ENCODE data around the gene MRPS7.

The MRPS7 gene

DNA sequence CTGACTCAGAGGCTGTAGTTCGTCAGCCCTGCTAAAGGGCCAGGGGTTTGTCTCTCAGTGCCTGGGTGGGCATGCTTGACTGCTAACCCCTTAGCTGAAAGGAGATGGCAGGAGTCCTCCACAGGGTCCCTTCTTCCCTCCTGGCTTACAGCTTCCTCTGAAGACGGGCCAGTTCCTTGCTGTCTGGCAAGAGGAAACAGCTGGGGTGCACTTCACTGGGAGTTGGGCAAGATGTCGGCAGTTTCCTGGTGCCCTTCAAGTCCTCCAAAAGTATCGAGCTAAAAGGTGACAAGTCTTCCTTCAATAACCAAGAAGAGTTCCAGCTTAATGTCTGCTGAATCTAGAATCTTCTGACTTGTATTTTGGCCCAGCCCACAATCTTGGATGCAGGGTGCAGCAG, 32.8 kb upstream of the MRPS7 start:
- no peak for DNase-seq (ENCODE audit: low read depth)
- in situ Hi-C loops (cut with HindIII; ENCODE audit: low sequenced_read_pairs) = no loop called here
- no peak overlapping the region for H3K4me3 ChIP-seq (ENCODE audit: low read depth, low read length)
- TF ChIP-seq, protein P1, sequence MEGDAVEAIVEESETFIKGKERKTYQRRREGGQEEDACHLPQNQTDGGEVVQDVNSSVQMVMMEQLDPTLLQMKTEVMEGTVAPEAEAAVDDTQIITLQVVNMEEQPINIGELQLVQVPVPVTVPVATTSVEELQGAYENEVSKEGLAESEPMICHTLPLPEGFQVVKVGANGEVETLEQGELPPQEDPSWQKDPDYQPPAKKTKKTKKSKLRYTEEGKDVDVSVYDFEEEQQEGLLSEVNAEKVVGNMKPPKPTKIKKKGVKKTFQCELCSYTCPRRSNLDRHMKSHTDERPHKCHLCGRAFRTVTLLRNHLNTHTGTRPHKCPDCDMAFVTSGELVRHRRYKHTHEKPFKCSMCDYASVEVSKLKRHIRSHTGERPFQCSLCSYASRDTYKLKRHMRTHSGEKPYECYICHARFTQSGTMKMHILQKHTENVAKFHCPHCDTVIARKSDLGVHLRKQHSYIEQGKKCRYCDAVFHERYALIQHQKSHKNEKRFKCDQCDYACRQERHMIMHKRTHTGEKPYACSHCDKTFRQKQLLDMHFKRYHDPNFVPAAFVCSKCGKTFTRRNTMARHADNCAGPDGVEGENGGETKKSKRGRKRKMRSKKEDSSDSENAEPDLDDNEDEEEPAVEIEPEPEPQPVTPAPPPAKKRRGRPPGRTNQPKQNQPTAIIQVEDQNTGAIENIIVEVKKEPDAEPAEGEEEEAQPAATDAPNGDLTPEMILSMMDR (IDR thresholded peaks at IDR 0.05; ENCODE audit: low read depth, low read length, missing control alignments) = no peak

DNA sequence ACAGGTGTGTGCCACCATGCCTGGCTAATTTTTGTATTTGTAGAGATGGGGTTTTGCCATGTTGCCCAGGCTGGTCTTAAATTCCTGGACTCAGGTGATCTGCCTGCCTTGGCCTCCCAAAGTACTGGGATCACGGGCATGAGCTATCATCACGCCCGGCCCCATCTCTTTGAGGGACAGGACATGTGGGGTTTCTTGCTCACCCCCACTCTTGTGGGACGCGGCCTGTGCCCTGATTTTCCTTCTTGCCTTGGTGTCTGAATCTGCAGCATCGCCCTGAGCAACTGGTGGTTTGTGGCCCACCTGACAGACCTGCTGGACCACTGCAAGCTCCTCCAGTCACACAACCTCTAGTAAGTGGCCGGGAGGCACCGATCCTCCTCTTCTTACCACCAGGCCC, 30.6 kb upstream of the MRPS7 start:
- in situ Hi-C loops (cut with HindIII; ENCODE audit: low sequenced_read_pairs) = no loop called here
- TF ChIP-seq, protein P1 (IDR thresholded peaks at IDR 0.05; ENCODE audit: low read depth, low read length, missing control alignments) = no peak
- no peak for DNase-seq (ENCODE audit: low read depth)
- H3K4me3 ChIP-seq (ENCODE audit: low read depth, low read length) = no peak overlapping the region

- TF ChIP-seq, protein P1 (IDR thresholded peaks at IDR 0.05; ENCODE audit: low read depth, low read length, missing control alignments) = no peak
- in situ Hi-C loops (cut with HindIII; ENCODE audit: low sequenced_read_pairs) = no loop called here
- no peak overlapping the region for H3K4me3 ChIP-seq (ENCODE audit: low read depth, low read length)
- DNase-seq (ENCODE audit: low read depth) = no peak
Observed at GRCh38 chr17:75231741-75232464, 29.8 kb upstream of the MRPS7 start.

DNA sequence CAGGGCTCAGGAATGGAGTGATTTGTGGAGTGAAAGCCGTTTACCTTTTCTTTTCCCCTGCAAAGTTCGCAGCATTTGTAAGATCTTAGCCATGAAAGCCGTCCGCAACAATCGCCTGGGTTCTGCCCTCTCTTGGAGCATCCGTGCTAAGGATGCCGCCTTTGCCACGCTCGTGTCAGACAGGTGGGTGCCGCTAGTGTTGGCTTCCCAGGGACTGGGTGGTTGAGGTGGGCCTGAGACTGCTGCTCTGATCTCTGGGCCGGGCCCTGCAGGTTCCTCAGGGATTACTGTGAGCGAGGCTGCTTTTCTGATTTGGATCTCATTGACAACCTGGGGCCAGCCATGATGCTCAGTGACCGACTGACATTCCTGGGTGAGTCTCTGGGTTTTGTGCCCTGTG, 28.9 kb upstream of the MRPS7 start:
- no peak overlapping the region for H3K4me3 ChIP-seq (ENCODE audit: low read depth, low read length)
- no peak for DNase-seq (ENCODE audit: low read depth)
- TF ChIP-seq, protein P1 (IDR thresholded peaks at IDR 0.05; ENCODE audit: low read depth, low read length, missing control alignments) = no peak
- in situ Hi-C loops (cut with HindIII; ENCODE audit: low sequenced_read_pairs) = no loop called here

GRCh38 chr17:75237100-75238014, 24.3 kb upstream of the MRPS7 start:
- H3K4me3 ChIP-seq (ENCODE audit: low read depth, low read length) = no peak overlapping the region
- DNase-seq (ENCODE audit: low read depth) = no peak
- in situ Hi-C loops (cut with HindIII; ENCODE audit: low sequenced_read_pairs) = no loop called here
- TF ChIP-seq, protein P1 (IDR thresholded peaks at IDR 0.05; ENCODE audit: low read depth, low read length, missing control alignments) = no peak

DNA sequence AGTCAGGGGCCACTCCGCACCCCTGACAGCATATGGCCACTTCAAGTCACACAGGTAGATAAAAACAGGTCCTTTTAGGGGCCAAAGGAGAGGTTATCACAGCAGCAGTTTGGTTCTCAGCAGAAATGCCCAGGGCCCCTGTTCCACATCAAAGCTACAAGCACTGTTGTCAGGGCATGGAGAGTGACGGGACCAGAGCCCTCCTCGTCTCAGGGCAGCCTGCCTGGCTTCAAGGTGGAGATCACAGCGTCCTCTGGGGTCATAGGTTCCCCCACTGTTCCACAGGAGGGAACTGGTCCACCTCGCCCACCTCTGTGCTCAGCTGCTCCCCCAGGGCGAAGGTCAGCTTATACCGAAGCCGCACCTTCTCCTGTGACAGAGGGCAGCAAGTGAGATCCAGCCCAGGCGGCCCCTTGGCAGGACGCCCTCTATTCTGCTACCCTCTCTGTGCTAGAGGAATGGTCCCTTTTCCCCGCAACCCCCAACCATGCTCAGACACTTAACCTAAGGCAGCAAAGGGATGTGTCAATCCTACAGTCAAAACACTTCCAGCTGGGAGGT, 23.6 kb upstream of the MRPS7 start:
- TF ChIP-seq, protein P1 (IDR thresholded peaks at IDR 0.05; ENCODE audit: low read depth, low read length, missing control alignments) = no peak
- no peak overlapping the region for H3K4me3 ChIP-seq (ENCODE audit: low read depth, low read length)
- no peak for DNase-seq (ENCODE audit: low read depth)
- in situ Hi-C loops (cut with HindIII; ENCODE audit: low sequenced_read_pairs) = no loop called here
